ENCODE measurements around the gene NBL1.

The NBL1 gene

DNA sequence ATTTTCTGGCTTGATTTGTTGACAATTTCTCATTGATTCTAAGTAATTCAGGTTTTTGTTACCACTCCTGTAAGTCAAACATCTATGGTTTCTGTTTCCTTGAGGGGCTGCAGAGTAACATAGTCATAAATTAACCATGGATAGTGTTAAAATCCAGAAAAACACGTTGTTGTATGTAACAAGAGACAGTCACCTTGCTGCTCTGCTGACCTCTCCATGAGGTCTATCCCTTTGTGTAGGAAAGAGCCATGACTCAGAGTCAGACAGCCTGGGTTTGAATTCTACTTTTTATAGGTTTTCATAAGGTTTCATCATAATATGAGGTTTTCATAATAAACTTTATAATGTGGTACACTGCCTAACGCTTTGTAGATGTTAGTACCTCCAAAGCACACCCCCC, 27.6 kb upstream of the NBL1 start:
- no peak for ATAC-seq

DNA sequence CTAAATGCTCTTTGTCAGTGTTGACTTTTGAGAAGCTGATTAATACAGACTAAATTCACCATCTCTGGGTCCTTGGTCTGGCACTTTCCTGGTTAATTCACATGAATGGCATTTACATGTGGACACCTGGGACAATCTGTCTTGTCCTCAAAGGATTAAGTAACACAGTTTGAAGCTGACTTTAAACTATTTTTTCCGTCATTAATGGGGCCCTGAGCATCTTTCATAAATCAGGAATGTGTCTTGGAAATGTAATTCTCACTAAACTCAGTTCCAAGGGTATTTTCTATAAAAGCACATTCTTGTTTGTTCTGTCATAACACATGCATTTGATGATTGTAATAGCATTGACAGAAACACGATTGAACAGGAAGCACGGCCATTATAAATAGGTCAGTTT, 26.7 kb upstream of the NBL1 start:
- TF ChIP-seq ZNF70 (CRISPR knock-in tag; IDR thresholded peaks at IDR 0.05), result no peak
- no peak for TF ChIP-seq GLIS3 (CRISPR knock-in tag; IDR thresholded peaks at IDR 0.05)
- TF ChIP-seq RARB (CRISPR knock-in tag; IDR thresholded peaks at IDR 0.05), result no peak
- no peak for TF ChIP-seq TOX (CRISPR knock-in tag; IDR thresholded peaks at IDR 0.05; ENCODE audit: borderline replicate concordance)
- ATAC-seq, result no peak

More for the DNA sequence above, 27.6 kb upstream of the NBL1 start:
- TF ChIP-seq ISL1 (CRISPR knock-in tag; IDR thresholded peaks at IDR 0.05), result no peak
- no peak for TF ChIP-seq TCF4 (CRISPR knock-in tag; IDR thresholded peaks at IDR 0.05; ENCODE audit: borderline replicate concordance)
- TF ChIP-seq PPARA (CRISPR knock-in tag; IDR thresholded peaks at IDR 0.05; ENCODE audit: borderline replicate concordance), result no peak
- TF ChIP-seq, protein P1, sequence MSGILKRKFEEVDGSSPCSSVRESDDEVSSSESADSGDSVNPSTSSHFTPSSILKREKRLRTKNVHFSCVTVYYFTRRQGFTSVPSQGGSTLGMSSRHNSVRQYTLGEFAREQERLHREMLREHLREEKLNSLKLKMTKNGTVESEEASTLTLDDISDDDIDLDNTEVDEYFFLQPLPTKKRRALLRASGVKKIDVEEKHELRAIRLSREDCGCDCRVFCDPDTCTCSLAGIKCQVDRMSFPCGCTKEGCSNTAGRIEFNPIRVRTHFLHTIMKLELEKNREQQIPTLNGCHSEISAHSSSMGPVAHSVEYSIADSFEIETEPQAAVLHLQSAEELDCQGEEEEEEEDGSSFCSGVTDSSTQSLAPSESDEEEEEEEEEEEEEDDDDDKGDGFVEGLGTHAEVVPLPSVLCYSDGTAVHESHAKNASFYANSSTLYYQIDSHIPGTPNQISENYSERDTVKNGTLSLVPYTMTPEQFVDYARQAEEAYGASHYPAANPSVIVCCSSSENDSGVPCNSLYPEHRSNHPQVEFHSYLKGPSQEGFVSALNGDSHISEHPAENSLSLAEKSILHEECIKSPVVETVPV (CRISPR knock-in tag; IDR thresholded peaks at IDR 0.05), result no peak
- TF ChIP-seq TOX (CRISPR knock-in tag; IDR thresholded peaks at IDR 0.05; ENCODE audit: borderline replicate concordance), result no peak
- no peak for TF ChIP-seq ZNF70 (CRISPR knock-in tag; IDR thresholded peaks at IDR 0.05)
- TF ChIP-seq, protein P2, sequence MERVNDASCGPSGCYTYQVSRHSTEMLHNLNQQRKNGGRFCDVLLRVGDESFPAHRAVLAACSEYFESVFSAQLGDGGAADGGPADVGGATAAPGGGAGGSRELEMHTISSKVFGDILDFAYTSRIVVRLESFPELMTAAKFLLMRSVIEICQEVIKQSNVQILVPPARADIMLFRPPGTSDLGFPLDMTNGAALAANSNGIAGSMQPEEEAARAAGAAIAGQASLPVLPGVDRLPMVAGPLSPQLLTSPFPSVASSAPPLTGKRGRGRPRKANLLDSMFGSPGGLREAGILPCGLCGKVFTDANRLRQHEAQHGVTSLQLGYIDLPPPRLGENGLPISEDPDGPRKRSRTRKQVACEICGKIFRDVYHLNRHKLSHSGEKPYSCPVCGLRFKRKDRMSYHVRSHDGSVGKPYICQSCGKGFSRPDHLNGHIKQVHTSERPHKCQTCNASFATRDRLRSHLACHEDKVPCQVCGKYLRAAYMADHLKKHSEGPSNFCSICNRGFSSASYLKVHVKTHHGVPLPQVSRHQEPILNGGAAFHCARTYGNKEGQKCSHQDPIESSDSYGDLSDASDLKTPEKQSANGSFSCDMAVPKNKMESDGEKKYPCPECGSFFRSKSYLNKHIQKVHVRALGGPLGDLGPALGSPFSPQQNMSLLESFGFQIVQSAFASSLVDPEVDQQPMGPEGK (CRISPR knock-in tag; IDR thresholded peaks at IDR 0.05; ENCODE audit: borderline replicate concordance), result no peak
- TF ChIP-seq OSR1 (CRISPR knock-in tag; IDR thresholded peaks at IDR 0.05), result no peak
- no peak for TF ChIP-seq ZC3H10 (CRISPR knock-in tag; IDR thresholded peaks at IDR 0.05)
- no peak for TF ChIP-seq ZNF565 (CRISPR knock-in tag; conservative IDR thresholded peaks at IDR 0.05; ENCODE audit: low read depth)
- TF ChIP-seq BACH2 (CRISPR knock-in tag; IDR thresholded peaks at IDR 0.05; ENCODE audit: borderline replicate concordance), result no peak
- no peak for TF ChIP-seq ESRRG (CRISPR knock-in tag; IDR thresholded peaks at IDR 0.05)
- TF ChIP-seq, protein P3, sequence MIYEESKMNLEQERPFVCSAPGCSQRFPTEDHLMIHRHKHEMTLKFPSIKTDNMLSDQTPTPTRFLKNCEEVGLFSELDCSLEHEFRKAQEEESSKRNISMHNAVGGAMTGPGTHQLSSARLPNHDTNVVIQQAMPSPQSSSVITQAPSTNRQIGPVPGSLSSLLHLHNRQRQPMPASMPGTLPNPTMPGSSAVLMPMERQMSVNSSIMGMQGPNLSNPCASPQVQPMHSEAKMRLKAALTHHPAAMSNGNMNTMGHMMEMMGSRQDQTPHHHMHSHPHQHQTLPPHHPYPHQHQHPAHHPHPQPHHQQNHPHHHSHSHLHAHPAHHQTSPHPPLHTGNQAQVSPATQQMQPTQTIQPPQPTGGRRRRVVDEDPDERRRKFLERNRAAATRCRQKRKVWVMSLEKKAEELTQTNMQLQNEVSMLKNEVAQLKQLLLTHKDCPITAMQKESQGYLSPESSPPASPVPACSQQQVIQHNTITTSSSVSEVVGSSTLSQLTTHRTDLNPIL (CRISPR knock-in tag; IDR thresholded peaks at IDR 0.05; ENCODE audit: low read depth), result no peak
- no peak for TF ChIP-seq RARB (CRISPR knock-in tag; IDR thresholded peaks at IDR 0.05)
- TF ChIP-seq ARNTL (CRISPR knock-in tag; IDR thresholded peaks at IDR 0.05; ENCODE audit: borderline replicate concordance, low read depth), result no peak
- TF ChIP-seq, protein P4, sequence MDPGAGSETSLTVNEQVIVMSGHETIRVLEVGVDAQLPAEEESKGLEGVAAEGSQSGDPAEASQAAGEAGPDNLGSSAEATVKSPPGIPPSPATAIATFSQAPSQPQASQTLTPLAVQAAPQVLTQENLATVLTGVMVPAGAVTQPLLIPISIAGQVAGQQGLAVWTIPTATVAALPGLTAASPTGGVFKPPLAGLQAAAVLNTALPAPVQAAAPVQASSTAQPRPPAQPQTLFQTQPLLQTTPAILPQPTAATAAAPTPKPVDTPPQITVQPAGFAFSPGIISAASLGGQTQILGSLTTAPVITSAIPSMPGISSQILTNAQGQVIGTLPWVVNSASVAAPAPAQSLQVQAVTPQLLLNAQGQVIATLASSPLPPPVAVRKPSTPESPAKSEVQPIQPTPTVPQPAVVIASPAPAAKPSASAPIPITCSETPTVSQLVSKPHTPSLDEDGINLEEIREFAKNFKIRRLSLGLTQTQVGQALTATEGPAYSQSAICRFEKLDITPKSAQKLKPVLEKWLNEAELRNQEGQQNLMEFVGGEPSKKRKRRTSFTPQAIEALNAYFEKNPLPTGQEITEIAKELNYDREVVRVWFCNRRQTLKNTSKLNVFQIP (CRISPR knock-in tag; IDR thresholded peaks at IDR 0.05; ENCODE audit: borderline replicate concordance, low read depth), result no peak
- no peak for TF ChIP-seq ZNF8 (CRISPR knock-in tag; IDR thresholded peaks at IDR 0.05)
- TF ChIP-seq, protein P5, sequence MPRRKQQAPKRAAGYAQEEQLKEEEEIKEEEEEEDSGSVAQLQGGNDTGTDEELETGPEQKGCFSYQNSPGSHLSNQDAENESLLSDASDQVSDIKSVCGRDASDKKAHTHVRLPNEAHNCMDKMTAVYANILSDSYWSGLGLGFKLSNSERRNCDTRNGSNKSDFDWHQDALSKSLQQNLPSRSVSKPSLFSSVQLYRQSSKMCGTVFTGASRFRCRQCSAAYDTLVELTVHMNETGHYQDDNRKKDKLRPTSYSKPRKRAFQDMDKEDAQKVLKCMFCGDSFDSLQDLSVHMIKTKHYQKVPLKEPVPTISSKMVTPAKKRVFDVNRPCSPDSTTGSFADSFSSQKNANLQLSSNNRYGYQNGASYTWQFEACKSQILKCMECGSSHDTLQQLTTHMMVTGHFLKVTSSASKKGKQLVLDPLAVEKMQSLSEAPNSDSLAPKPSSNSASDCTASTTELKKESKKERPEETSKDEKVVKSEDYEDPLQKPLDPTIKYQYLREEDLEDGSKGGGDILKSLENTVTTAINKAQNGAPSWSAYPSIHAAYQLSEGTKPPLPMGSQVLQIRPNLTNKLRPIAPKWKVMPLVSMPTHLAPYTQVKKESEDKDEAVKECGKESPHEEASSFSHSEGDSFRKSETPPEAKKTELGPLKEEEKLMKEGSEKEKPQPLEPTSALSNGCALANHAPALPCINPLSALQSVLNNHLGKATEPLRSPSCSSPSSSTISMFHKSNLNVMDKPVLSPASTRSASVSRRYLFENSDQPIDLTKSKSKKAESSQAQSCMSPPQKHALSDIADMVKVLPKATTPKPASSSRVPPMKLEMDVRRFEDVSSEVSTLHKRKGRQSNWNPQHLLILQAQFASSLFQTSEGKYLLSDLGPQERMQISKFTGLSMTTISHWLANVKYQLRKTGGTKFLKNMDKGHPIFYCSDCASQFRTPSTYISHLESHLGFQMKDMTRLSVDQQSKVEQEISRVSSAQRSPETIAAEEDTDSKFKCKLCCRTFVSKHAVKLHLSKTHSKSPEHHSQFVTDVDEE (CRISPR knock-in tag; IDR thresholded peaks at IDR 0.05), result no peak
- no peak for TF ChIP-seq ZFP3 (CRISPR knock-in tag; IDR thresholded peaks at IDR 0.05)
- no peak for TF ChIP-seq ZFP30 (CRISPR knock-in tag; IDR thresholded peaks at IDR 0.05)

DNA sequence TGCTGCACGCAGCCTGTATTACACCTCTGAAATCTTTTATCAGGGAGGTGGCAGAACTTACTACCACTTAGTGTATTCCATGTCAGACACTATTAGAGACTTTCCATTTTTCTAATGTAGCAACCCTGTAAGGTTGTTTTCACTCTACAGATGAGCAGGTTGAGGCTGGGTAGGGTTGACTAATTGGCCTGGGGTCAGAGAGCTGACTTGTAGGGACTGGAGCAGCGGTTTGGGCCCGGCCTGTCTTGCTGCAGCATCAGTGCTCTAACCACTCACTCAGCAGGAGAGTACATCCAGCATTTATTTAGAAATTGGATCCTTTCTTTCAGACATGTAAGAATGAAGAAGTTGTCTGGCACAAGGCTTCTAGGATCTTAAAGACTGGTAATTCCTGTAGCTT, 25.7 kb upstream of the NBL1 start:
- ATAC-seq, result no peak
- no peak for TF ChIP-seq TOX (CRISPR knock-in tag; IDR thresholded peaks at IDR 0.05; ENCODE audit: borderline replicate concordance)
- no peak for TF ChIP-seq ZNF70 (CRISPR knock-in tag; IDR thresholded peaks at IDR 0.05)
- TF ChIP-seq, protein P2 (CRISPR knock-in tag; IDR thresholded peaks at IDR 0.05; ENCODE audit: borderline replicate concordance), result no peak
- TF ChIP-seq GLIS3 (CRISPR knock-in tag; IDR thresholded peaks at IDR 0.05), result no peak
- TF ChIP-seq ZNF8 (CRISPR knock-in tag; IDR thresholded peaks at IDR 0.05), result no peak
- TF ChIP-seq, protein P4 (CRISPR knock-in tag; IDR thresholded peaks at IDR 0.05; ENCODE audit: borderline replicate concordance, low read depth), result no peak
- no peak for TF ChIP-seq SNAI2 (CRISPR knock-in tag; IDR thresholded peaks at IDR 0.05)
- TF ChIP-seq, protein P3 (CRISPR knock-in tag; IDR thresholded peaks at IDR 0.05; ENCODE audit: low read depth), result no peak
- TF ChIP-seq ZFP3 (CRISPR knock-in tag; IDR thresholded peaks at IDR 0.05), result no peak

All from SK-N-SH treated with all-trans-retinoic acid at 6 μM for 48 hours (cell line).